ENCODE data around the gene OSBPL10.

The OSBPL10 gene

GRCh38 chr3:31813686-31814085 is 167.4 kb downstream of the OSBPL10 start:
- Histone ChIP-seq H3K23ac (ENCODE audit: low read length in 2 of 2) (no peak overlapping the region), H2AK5ac (ENCODE audit: low read length, severe bottlenecking) (no peak overlapping the region), H3K27ac (ENCODE audit: low read length, poor library complexity, severe bottlenecking) (no peak overlapping the region), H3K79me1 (replicated peaks; ENCODE audit: low read length, poor library complexity, severe bottlenecking) (peaks cover 20% of the 10 kb centered on the region), H4K8ac (ENCODE audit: low read length) (no peak overlapping the region), H2BK15ac (ENCODE audit: low read depth, poor library complexity, severe bottlenecking) (no peak overlapping the region), H2AFZ (ENCODE audit: low read depth, low read length) (no peak overlapping the region), H4K91ac (ENCODE audit: low read length) (no peak overlapping the region), H2BK120ac (ENCODE audit: low read depth, low read length) (no peak overlapping the region), H3K9me3 (ENCODE audit: control insufficient read depth, low read length) (no peaks in the 10 kb centered on the region), H3K4me2 (ENCODE audit: low read length, poor library complexity, severe bottlenecking) (no peak overlapping the region), H3K18ac (ENCODE audit: low read depth in 1 of 2, low read length in 2 of 2) (no peak overlapping the region), H3K4ac (ENCODE audit: low read depth in 1 of 2, low read length in 2 of 2) (no peak overlapping the region), H3K9ac (ENCODE audit: low read length) (no peak overlapping the region), H3K4me1 (ENCODE audit: control insufficient read depth, insufficient read depth, low read depth, low read length) (peaks cover 5% of the 10 kb centered on the region), H2BK12ac (ENCODE audit: low read length in 2 of 2) (no peak overlapping the region), H2BK5ac (ENCODE audit: low read depth, low read length, poor library complexity, severe bottlenecking) (no peak overlapping the region), H3K14ac (ENCODE audit: low read length in 2 of 2) (no peak overlapping the region), H3K4me3 (ENCODE audit: insufficient read depth in 1 of 2, low read depth in 1 of 2, low read length in 2 of 2) (no peak overlapping the region), H3K27me3 (ENCODE audit: control insufficient read depth in 1 of 2, insufficient read depth in 1 of 2, low read length in 2 of 2) (no peaks in the 10 kb centered on the region), H3K36me3 (ENCODE audit: control insufficient read depth in 1 of 2, insufficient read depth in 2 of 2, low read depth in 1 of 2, low read length in 2 of 2) (peaks cover 0 to 21% of the 10 kb centered on the region in 2 experiments)
- DNase-seq = no peak
- 97% methylated on average over 7 of the region's 7 CpGs for WGBS

GRCh38 chr3:31813197-31813596 is 167.9 kb downstream of the OSBPL10 start:
- Histone ChIP-seq H3K4ac (ENCODE audit: low read depth in 1 of 2, low read length in 2 of 2) (no peak overlapping the region), H3K9me3 (ENCODE audit: control insufficient read depth, low read length) (no peaks in the 10 kb centered on the region), H3K23ac (ENCODE audit: low read length in 2 of 2) (no peak overlapping the region), H3K4me2 (ENCODE audit: low read length, poor library complexity, severe bottlenecking) (no peak overlapping the region), H3K14ac (ENCODE audit: low read length in 2 of 2) (no peak overlapping the region), H2AFZ (ENCODE audit: low read depth, low read length) (no peak overlapping the region), H3K4me1 (ENCODE audit: control insufficient read depth, insufficient read depth, low read depth, low read length) (peaks cover 5% of the 10 kb centered on the region), H2BK12ac (ENCODE audit: low read length in 2 of 2) (no peak overlapping the region), H3K27me3 (ENCODE audit: control insufficient read depth in 1 of 2, insufficient read depth in 1 of 2, low read length in 2 of 2) (no peaks in the 10 kb centered on the region), H4K8ac (ENCODE audit: low read length) (no peak overlapping the region), H3K27ac (ENCODE audit: low read length, poor library complexity, severe bottlenecking) (no peak overlapping the region), H4K91ac (ENCODE audit: low read length) (no peak overlapping the region), H2AK5ac (ENCODE audit: low read length, severe bottlenecking) (no peak overlapping the region), H2BK120ac (ENCODE audit: low read depth, low read length) (no peak overlapping the region), H3K36me3 (ENCODE audit: control insufficient read depth in 1 of 2, insufficient read depth in 2 of 2, low read depth in 1 of 2, low read length in 2 of 2) (peaks cover 0 to 19% of the 10 kb centered on the region in 2 experiments), H3K4me3 (ENCODE audit: insufficient read depth in 1 of 2, low read depth in 1 of 2, low read length in 2 of 2) (no peak overlapping the region), H2BK15ac (ENCODE audit: low read depth, poor library complexity, severe bottlenecking) (no peak overlapping the region), H3K9ac (ENCODE audit: low read length) (no peak overlapping the region), H3K79me1 (replicated peaks; ENCODE audit: low read length, poor library complexity, severe bottlenecking) (peaks cover 18% of the 10 kb centered on the region), H2BK5ac (ENCODE audit: low read depth, low read length, poor library complexity, severe bottlenecking) (no peak overlapping the region), H3K18ac (ENCODE audit: low read depth in 1 of 2, low read length in 2 of 2) (no peak overlapping the region)
- DNase-seq = no peak

DNA sequence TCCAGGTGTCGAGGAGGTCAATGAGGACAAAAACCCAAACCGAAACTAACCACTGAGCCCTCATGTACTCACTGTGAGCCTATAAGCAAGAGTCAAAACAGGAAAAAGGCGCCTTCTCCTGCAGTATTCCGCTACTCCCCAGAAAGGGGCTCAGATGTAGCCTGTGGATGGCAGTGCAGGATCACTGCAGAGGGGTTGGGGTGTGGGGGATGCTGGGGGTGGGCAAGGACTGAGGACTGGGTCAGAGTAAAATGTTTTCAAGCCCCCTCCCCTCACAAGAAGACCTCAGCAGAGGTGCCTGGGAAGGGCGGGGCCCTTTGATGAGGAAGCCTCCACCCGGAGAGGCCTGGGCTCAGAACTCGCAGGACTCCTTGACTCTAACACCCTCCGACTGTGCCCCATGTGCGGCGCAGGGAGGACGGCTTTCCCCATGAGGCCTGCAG is 170.1 kb downstream of the OSBPL10 start:
- H3K27ac ChIP-seq (ENCODE audit: low read length, poor library complexity, severe bottlenecking) = no peak overlapping the region
- DNase-seq = no peak
- H2BK5ac ChIP-seq (ENCODE audit: low read depth, low read length, poor library complexity, severe bottlenecking) = no peak overlapping the region
- 87% methylated on average over 10 of the region's 11 CpGs for WGBS
- no peak overlapping the region for H3K18ac ChIP-seq (ENCODE audit: low read depth in 1 of 2, low read length in 2 of 2)
- H4K91ac ChIP-seq (ENCODE audit: low read length) = no peak overlapping the region
- no peak overlapping the region for H2AFZ ChIP-seq (ENCODE audit: low read depth, low read length)
- no peak overlapping the region for H2BK12ac ChIP-seq (ENCODE audit: low read length in 2 of 2)
- H3K23ac ChIP-seq (ENCODE audit: low read length in 2 of 2) = no peak overlapping the region
- peaks cover 0 to 5% of the 10 kb centered on the region in 2 experiments for H3K36me3 ChIP-seq (ENCODE audit: control insufficient read depth in 1 of 2, insufficient read depth in 2 of 2, low read depth in 1 of 2, low read length in 2 of 2)
- no peak overlapping the region for H2BK15ac ChIP-seq (ENCODE audit: low read depth, poor library complexity, severe bottlenecking)
- no peaks in the 10 kb centered on the region for H3K9me3 ChIP-seq (ENCODE audit: control insufficient read depth, low read length)
- no peaks in the 10 kb centered on the region for H3K27me3 ChIP-seq (ENCODE audit: control insufficient read depth in 1 of 2, insufficient read depth in 1 of 2, low read length in 2 of 2)
- H2BK120ac ChIP-seq (ENCODE audit: low read depth, low read length) = no peak overlapping the region
- no peak overlapping the region for H2AK5ac ChIP-seq (ENCODE audit: low read length, severe bottlenecking)
- no peak overlapping the region for H3K4ac ChIP-seq (ENCODE audit: low read depth in 1 of 2, low read length in 2 of 2)
- no peak overlapping the region for H4K8ac ChIP-seq (ENCODE audit: low read length)
- peaks cover 14% of the 10 kb centered on the region for H3K79me1 ChIP-seq (replicated peaks; ENCODE audit: low read length, poor library complexity, severe bottlenecking)
- no peak overlapping the region for H3K9ac ChIP-seq (ENCODE audit: low read length)
- H3K4me2 ChIP-seq (ENCODE audit: low read length, poor library complexity, severe bottlenecking) = no peak overlapping the region
- no peak overlapping the region for H3K4me3 ChIP-seq (ENCODE audit: insufficient read depth in 1 of 2, low read depth in 1 of 2, low read length in 2 of 2)
- peaks cover 1% of the 10 kb centered on the region for H3K4me1 ChIP-seq (ENCODE audit: control insufficient read depth, insufficient read depth, low read depth, low read length)
- H3K14ac ChIP-seq (ENCODE audit: low read length in 2 of 2) = no peak overlapping the region

DNA sequence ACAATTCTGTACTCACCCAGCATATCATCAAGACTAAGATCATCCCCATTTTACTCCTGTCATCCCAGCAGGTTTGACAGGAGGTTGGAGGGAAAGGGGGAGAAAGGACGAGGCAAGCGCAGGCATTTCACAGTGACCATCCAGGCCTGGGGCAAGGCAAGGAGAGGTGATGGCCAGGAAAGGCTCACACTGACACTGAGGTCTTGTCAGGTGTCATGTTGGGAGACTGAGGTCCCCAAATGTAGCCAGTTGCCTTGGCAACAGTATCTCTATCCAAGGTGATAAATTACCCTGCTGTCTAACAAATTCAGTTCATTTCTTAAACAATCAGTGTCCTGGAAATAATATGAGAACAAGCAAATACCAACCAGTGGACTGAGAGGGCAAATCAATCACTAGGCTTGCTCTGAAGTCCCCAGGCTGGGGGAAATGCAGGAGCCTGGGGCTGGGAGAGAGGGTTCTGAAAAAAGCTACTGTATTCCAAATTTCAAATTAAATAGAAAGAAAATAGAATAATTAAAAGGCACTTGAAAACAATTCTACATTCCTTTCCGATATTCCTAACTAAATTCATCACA is 172.8 kb downstream of the OSBPL10 start:
- H3K27ac ChIP-seq (ENCODE audit: low read length, poor library complexity, severe bottlenecking) = no peak overlapping the region
- no peak overlapping the region for H4K8ac ChIP-seq (ENCODE audit: low read length)
- H2BK120ac ChIP-seq (ENCODE audit: low read depth, low read length) = no peak overlapping the region
- H3K4me1 ChIP-seq (ENCODE audit: control insufficient read depth, insufficient read depth, low read depth, low read length) = peaks cover 1% of the 10 kb centered on the region
- H2AFZ ChIP-seq (ENCODE audit: low read depth, low read length) = no peak overlapping the region
- H4K91ac ChIP-seq (ENCODE audit: low read length) = no peak overlapping the region
- WGBS = 96% methylated on average over 3 of the region's 3 CpGs
- H3K4me2 ChIP-seq (ENCODE audit: low read length, poor library complexity, severe bottlenecking) = no peak overlapping the region
- no peak overlapping the region for H2BK5ac ChIP-seq (ENCODE audit: low read depth, low read length, poor library complexity, severe bottlenecking)
- H3K9ac ChIP-seq (ENCODE audit: low read length) = no peak overlapping the region
- H3K18ac ChIP-seq (ENCODE audit: low read depth in 1 of 2, low read length in 2 of 2) = no peak overlapping the region
- no peak overlapping the region for H2AK5ac ChIP-seq (ENCODE audit: low read length, severe bottlenecking)
- H2BK12ac ChIP-seq (ENCODE audit: low read length in 2 of 2) = no peak overlapping the region
- no peaks in the 10 kb centered on the region for H3K36me3 ChIP-seq (ENCODE audit: control insufficient read depth in 1 of 2, insufficient read depth in 2 of 2, low read depth in 1 of 2, low read length in 2 of 2)
- no peak overlapping the region for H3K4me3 ChIP-seq (ENCODE audit: insufficient read depth in 1 of 2, low read depth in 1 of 2, low read length in 2 of 2)
- H3K9me3 ChIP-seq (ENCODE audit: control insufficient read depth, low read length) = no peaks in the 10 kb centered on the region
- no peak overlapping the region for H3K14ac ChIP-seq (ENCODE audit: low read length in 2 of 2)
- H3K4ac ChIP-seq (ENCODE audit: low read depth in 1 of 2, low read length in 2 of 2) = no peak overlapping the region
- no peak for DNase-seq
- peaks cover 17% of the 10 kb centered on the region for H3K79me1 ChIP-seq (replicated peaks; ENCODE audit: low read length, poor library complexity, severe bottlenecking)
- no peak overlapping the region for H2BK15ac ChIP-seq (ENCODE audit: low read depth, poor library complexity, severe bottlenecking)
- no peaks in the 10 kb centered on the region for H3K27me3 ChIP-seq (ENCODE audit: control insufficient read depth in 1 of 2, insufficient read depth in 1 of 2, low read length in 2 of 2)
- H3K23ac ChIP-seq (ENCODE audit: low read length in 2 of 2) = no peak overlapping the region
